Stimulated activated memory B cell treated with anti-CD40 and anti-IgM and Interleukin-4, amounts not matched to agents 10 μg/mL and 1 μg/mL and 100 μg/mL, for 72 hours (primary cell): Measurements from ENCODE around the gene SNCB.

Experiments used
- ATAC-seq: fragments of 150-1000 bp; cut with Tn5 transposase; 2 replicates; pipeline ENCODE4 v1.10.0; 2021
- H3K27ac Mint-ChIP-seq: one replicate; pipeline ENCODE4 v1.8.0; 2022; ENCODE audit warnings: mild to moderate bottlenecking, mixed read lengths
- H3K27me3 Mint-ChIP-seq: one replicate; pipeline ENCODE4 v1.8.0; 2022; ENCODE audit warnings: mixed read lengths
- H3K36me3 Mint-ChIP-seq: one replicate; pipeline ENCODE4 v1.8.0; 2022; ENCODE audit warnings: mixed read lengths
- H3K4me1 Mint-ChIP-seq: one replicate; pipeline ENCODE4 v1.8.0; 2022; ENCODE audit warnings: mixed read lengths
- H3K4me3 Mint-ChIP-seq: one replicate; pipeline ENCODE4 v1.8.0; 2022; ENCODE audit warnings: mild to moderate bottlenecking, moderate library complexity, mixed read lengths
- H3K9me3 Mint-ChIP-seq: one replicate; pipeline ENCODE4 v1.8.0; 2022; ENCODE audit warnings: mixed read lengths

The SNCB gene

GRCh38 chr5:176629853-176630680, at the start of gene SNCB, which contains the start of gene EIF4E1B:
TSS of gene SNCB (minus strand) at chr5:176630534. CDS start at chr5:176629654, 880 bp downstream.
TSS of gene EIF4E1B (plus strand) at chr5:176630675. CDS start at chr5:176642788, 12,113 bp downstream.
- Mint-ChIP-seq H3K4me3 (peak within 1 kb of the TSS; percentile 67), H3K27ac (no peak within 1 kb of the TSS), H3K9me3 (no peaks in the 10 kb centered on the region), H3K4me1 (peaks cover 57% of the 10 kb centered on the region), H3K36me3 (no peaks in the 10 kb centered on the region), H3K27me3 (peaks cover 36% of the 10 kb centered on the region)
- peak; percentile 89 for ATAC-seq

GRCh38 chr5:176679365-176680225, 49.3 kb upstream of the SNCB start:
- H3K4me1 Mint-ChIP-seq: peaks cover 32% of the 10 kb centered on the region
- peaks cover 81% of the 10 kb centered on the region for H3K27me3 Mint-ChIP-seq
- no peak for ATAC-seq
- peaks cover 5% of the 10 kb centered on the region for H3K9me3 Mint-ChIP-seq
- H3K4me3 Mint-ChIP-seq: no peak overlapping the region
- H3K27ac Mint-ChIP-seq: no peak overlapping the region
- H3K36me3 Mint-ChIP-seq: no peaks in the 10 kb centered on the region

DNA sequence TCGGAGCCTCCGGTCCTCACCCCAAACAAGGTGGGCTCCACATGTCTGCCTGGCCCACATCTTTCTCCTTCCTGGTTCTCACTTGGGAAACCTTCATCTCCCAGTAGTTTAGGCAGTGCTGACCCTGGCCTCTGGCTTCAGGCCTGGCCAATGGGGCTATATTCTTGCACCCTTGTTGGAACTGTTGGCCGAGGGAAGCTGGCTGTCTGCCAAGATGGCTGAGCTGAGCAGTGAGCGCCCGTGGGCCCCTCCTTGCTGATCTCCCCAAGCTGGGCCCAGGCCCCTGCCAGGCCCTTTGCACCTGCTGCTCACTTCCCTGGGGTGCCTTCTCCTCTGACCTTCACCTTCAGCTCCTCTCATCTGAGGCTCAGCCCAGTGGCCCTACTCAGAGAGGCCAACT, 48.2 kb upstream of the SNCB start:
- ATAC-seq: no peak
- no peaks in the 10 kb centered on the region for H3K36me3 Mint-ChIP-seq
- no peak overlapping the region for H3K27ac Mint-ChIP-seq
- H3K9me3 Mint-ChIP-seq: no peaks in the 10 kb centered on the region
- no peak overlapping the region for H3K4me3 Mint-ChIP-seq
- peaks cover 81% of the 10 kb centered on the region for H3K27me3 Mint-ChIP-seq
- H3K4me1 Mint-ChIP-seq: peaks cover 35% of the 10 kb centered on the region

- Mint-ChIP-seq H3K27me3 (peaks cover 86% of the 10 kb centered on the region), H3K4me1 (peaks cover 35% of the 10 kb centered on the region)
These were observed 47.0 kb upstream of the SNCB start for GRCh38 chr5:176677209-176677939.

GRCh38 chr5:176676361-176676824, 46.1 kb upstream of the SNCB start:
- Mint-ChIP-seq H3K4me3 (no peak overlapping the region), H3K9me3 (no peaks in the 10 kb centered on the region), H3K4me1 (peaks cover 35% of the 10 kb centered on the region), H3K36me3 (no peaks in the 10 kb centered on the region), H3K27me3 (peaks cover 86% of the 10 kb centered on the region), H3K27ac (peak overlapping the region; percentile 17)
- peak; percentile 58 for ATAC-seq

More at GRCh38 chr5:176677209-176677939, 47.0 kb upstream of the SNCB start:
- no peaks in the 10 kb centered on the region for H3K9me3 Mint-ChIP-seq
- no peaks in the 10 kb centered on the region for H3K36me3 Mint-ChIP-seq
- peak overlapping the region; percentile 17 for H3K27ac Mint-ChIP-seq
- ATAC-seq: no peak
- H3K4me3 Mint-ChIP-seq: no peak overlapping the region

- H3K9me3 Mint-ChIP-seq: no peaks in the 10 kb centered on the region
- H3K27ac Mint-ChIP-seq: peak overlapping the region; percentile 17
- no peak for ATAC-seq
- peaks cover 35% of the 10 kb centered on the region for H3K4me1 Mint-ChIP-seq
- no peak overlapping the region for H3K4me3 Mint-ChIP-seq
- H3K36me3 Mint-ChIP-seq: no peaks in the 10 kb centered on the region
- H3K27me3 Mint-ChIP-seq: peaks cover 87% of the 10 kb centered on the region
These were observed 45.5 kb upstream of the SNCB start for GRCh38 chr5:176675676-176676360.

DNA sequence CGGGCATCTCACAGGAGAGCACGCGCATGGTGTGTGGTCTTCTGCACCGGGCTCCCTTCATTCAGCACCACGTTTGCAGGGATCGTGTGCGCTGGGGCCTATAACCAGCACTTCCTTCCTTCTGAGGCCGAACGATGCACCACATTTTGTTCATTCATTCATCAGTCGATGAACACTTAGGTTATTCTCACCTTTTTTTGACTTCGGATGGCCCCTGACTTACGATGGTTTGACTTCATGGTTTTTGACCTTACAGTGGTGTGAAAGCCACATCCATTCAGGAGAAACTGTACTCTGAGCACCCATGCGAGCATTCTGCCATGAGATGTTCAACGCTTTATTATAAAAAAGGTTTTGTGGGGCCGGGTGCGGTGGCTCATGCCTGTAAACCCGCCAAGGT, 44.5 kb upstream of the SNCB start:
- no peak for ATAC-seq
- no peaks in the 10 kb centered on the region for H3K36me3 Mint-ChIP-seq

DNA sequence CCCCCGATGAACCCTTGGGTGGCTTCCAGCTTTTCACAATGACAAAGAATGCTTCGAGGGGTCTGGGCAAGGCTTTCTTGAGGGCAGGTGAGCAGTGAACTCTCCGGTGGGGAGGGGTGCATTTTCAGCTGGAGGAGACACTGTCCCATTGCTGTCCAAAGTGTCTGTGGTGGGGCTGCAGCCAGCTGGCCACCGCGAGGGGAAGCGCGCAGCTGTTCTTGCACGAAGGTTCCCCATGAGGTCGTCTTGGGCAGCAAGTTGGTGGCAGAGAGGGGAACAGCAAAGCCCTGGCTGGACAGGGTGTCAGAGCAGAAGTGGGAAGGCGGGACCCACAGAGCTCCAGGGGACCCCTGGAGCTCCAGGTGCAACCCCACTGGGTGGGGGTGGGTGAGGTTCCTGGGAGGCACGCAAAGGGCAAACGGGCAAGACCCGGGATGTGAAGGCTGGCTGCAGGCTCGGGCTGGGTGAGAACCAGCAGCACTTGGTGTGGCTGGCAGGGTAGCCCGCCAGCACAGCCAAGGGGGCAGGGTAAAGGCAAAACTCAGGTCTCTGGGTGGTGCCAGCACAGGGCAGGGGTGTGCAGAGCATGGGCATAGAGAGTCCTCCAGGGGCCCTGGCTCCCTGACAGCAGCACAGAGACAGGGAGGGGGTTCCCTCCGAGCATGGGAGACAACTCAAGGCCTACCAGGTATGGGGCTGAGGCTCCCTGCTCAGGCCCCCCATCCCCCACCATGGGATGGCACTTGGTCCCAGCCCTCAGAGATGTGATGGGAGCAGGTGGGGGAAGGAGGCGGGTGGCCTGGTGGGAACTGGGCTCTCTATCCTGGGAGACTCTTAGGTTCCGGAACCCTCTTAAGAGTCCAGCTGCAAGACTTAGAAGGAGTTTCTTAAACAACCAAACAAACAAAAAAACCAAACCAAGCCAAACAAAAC, 43.6 kb upstream of the SNCB start:
- no peak overlapping the region for H3K4me3 Mint-ChIP-seq
- H3K36me3 Mint-ChIP-seq: no peaks in the 10 kb centered on the region
- no peak overlapping the region for H3K27ac Mint-ChIP-seq
- H3K4me1 Mint-ChIP-seq: peaks cover 35% of the 10 kb centered on the region
- no peak for ATAC-seq
- peaks cover 81% of the 10 kb centered on the region for H3K27me3 Mint-ChIP-seq
- no peaks in the 10 kb centered on the region for H3K9me3 Mint-ChIP-seq

More for the DNA sequence above, 44.5 kb upstream of the SNCB start:
- H3K4me3 Mint-ChIP-seq: no peak overlapping the region
- H3K27me3 Mint-ChIP-seq: peaks cover 89% of the 10 kb centered on the region
- no peaks in the 10 kb centered on the region for H3K9me3 Mint-ChIP-seq
- no peak overlapping the region for H3K27ac Mint-ChIP-seq
- peaks cover 35% of the 10 kb centered on the region for H3K4me1 Mint-ChIP-seq

GRCh38 chr5:176671890-176672747, 41.8 kb upstream of the SNCB start:
- Mint-ChIP-seq H3K4me3 (no peak overlapping the region), H3K4me1 (peaks cover 24% of the 10 kb centered on the region), H3K9me3 (no peaks in the 10 kb centered on the region), H3K27me3 (peaks cover 70% of the 10 kb centered on the region), H3K27ac (no peak overlapping the region), H3K36me3 (no peaks in the 10 kb centered on the region)
- ATAC-seq: no peak

- Mint-ChIP-seq H3K4me1 (peaks cover 17% of the 10 kb centered on the region), H3K9me3 (no peaks in the 10 kb centered on the region), H3K4me3 (no peak overlapping the region), H3K27ac (no peak overlapping the region), H3K36me3 (no peaks in the 10 kb centered on the region), H3K27me3 (peaks cover 70% of the 10 kb centered on the region)
- no peak for ATAC-seq
These were observed 41.1 kb upstream of the SNCB start for GRCh38 chr5:176671399-176671798.

GRCh38 chr5:176670449-176670848, 40.1 kb upstream of the SNCB start:
- Mint-ChIP-seq H3K27ac (no peak overlapping the region), H3K4me1 (peaks cover 7% of the 10 kb centered on the region), H3K9me3 (no peaks in the 10 kb centered on the region), H3K27me3 (peaks cover 67% of the 10 kb centered on the region), H3K4me3 (no peak overlapping the region), H3K36me3 (no peaks in the 10 kb centered on the region)
- no peak for ATAC-seq

DNA sequence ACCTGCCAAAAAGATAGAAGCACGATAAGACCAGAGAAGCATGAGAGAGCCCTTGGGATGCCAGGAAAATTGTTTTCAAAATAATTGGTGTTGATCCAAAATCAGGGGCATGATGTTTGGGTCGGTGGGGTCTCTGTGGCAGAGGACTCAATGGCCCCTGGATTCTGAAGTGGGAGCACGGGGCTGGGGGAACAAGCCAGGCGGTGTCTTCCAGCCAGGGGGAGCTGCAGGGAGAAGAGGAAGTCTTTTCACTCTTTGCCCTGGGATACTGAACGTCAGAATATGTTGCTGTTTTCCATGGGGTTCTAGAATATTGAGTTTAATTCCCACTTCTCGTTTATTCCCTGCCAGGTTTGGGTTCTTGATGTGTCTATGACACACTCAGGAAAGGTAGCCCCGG, 37.3 kb upstream of the SNCB start:
- no peak overlapping the region for H3K4me3 Mint-ChIP-seq
- no peaks in the 10 kb centered on the region for H3K9me3 Mint-ChIP-seq
- ATAC-seq: no peak
- H3K36me3 Mint-ChIP-seq: no peaks in the 10 kb centered on the region
- H3K27me3 Mint-ChIP-seq: peaks cover 73% of the 10 kb centered on the region
- no peak overlapping the region for H3K27ac Mint-ChIP-seq
- no peaks in the 10 kb centered on the region for H3K4me1 Mint-ChIP-seq

DNA sequence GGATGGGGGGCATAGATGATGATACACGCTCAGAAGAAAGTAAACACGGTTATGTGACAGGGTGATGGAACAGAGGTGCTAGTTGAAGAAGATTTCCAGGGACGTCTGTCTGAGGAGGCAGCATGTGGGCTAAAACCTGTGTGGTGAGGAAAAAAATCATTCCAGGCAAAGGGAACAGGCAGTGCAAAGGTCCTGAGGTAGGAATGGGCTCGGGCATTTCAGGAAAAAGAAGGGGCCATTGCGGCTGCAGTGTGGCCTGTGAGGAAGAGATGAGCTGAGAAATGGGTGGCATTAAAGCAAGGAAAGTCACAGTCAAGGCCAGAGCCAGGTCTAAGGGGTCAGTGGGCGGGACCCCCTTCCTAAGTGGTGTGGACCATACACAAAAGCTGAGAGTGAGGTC, 35.2 kb upstream of the SNCB start:
- Mint-ChIP-seq H3K27ac (no peak overlapping the region), H3K4me3 (no peak overlapping the region), H3K9me3 (no peaks in the 10 kb centered on the region), H3K4me1 (peaks cover 7% of the 10 kb centered on the region), H3K27me3 (peaks cover 59% of the 10 kb centered on the region), H3K36me3 (no peaks in the 10 kb centered on the region)
- no peak for ATAC-seq
